ENCODE data around the gene S1PR2.
"Not testable (repeated sequence)": the region's sequence is repeated elsewhere in the genome, so short reads cannot be mapped to it uniquely, and the experiment has no call there.

The S1PR2 gene

DNA sequence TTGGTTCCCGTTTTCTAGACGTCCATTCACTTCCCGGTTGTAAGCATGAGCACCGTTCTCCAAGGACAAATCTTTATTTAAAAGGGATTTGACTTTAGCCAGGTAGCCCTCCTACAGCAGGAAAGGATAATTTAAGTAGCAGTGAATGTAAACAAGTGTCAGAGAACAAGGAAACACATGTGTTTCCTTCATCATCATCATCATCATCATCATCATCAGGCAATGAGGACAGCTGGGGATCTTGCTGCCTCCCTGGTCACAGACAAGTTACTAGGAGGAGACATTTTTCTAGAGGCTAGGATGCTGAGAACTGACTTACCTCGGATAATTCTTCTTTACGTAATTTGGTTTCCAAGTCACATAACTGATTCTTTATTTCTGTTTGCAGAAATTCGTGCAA lies 50.7 kb downstream of the S1PR2 start:
- peak; percentile 35 for FAIRE-seq
- TF ChIP-seq TAF1 (IDR thresholded peaks at IDR 0.05; ENCODE audit: low read depth, low read length): no peak
- TF ChIP-seq PAX5 (IDR thresholded peaks at IDR 0.05; ENCODE audit: insufficient read depth, low read length, severe bottlenecking): no peak
- TF ChIP-seq POU2F2 (IDR thresholded peaks at IDR 0.05; ENCODE audit: low read depth, low read length): no peak
- TF ChIP-seq POLR2AphosphoS5 (IDR thresholded peaks at IDR 0.05; ENCODE audit: low read depth, low read length): no peak
- no peak for DNase-seq (ENCODE audit: insufficient read length, low spot score)

DNA sequence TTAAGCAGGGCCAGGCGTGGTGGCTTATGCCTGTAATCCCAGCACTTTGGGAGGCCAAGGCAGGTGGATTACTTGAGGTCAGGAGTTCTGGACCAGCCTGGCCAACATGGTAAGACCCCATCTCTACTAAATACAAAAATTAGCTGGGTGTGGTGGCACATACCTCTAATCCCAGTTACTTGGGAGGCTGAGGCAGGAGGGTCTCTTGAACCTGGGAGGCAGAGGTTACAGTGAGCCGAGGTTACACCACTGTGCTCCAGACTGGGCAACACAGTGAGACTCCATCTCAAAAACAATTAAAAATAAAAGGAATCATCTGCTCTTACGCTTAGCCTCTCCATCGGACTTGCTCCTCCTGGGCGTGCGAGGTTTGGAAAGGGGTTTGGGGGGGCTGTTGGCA lies 51.1 kb downstream of the S1PR2 start:
- FAIRE-seq: not testable (repeated sequence)

DNA sequence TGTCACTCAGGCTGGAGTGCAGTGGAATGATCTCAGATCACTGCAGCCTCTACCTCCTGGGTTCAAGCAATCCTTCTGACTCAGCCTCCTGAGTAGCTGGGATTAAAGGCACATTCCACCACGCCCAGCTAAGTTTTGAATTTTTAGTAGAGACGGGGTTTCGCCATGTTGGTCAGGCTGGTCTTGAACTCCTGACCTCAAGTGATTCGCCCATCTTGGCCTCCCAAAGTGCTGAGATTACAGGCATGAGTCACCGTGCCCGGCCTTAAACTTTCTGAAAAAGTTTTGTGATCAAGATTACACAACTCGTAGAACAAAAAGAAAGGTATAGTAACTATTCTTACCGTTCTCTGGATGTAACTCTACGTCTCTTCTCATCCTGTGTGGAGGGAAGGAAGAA lies 57.6 kb downstream of the S1PR2 start:
- FAIRE-seq (no peak), DNase-seq (ENCODE audit: insufficient read length, low spot score) (no peak)
- no peak for TF ChIP-seq PAX5 (IDR thresholded peaks at IDR 0.05; ENCODE audit: insufficient read depth, low read length, severe bottlenecking)
- no peak for TF ChIP-seq TAF1 (IDR thresholded peaks at IDR 0.05; ENCODE audit: low read depth, low read length)
- no peak for TF ChIP-seq POLR2AphosphoS5 (IDR thresholded peaks at IDR 0.05; ENCODE audit: low read depth, low read length)
- no peak for TF ChIP-seq POLR2A (IDR thresholded peaks at IDR 0.05; ENCODE audit: low read depth, low read length)
- TF ChIP-seq POU2F2 (IDR thresholded peaks at IDR 0.05; ENCODE audit: low read depth, low read length): no peak
- TF ChIP-seq SPI1 (IDR thresholded peaks at IDR 0.05; ENCODE audit: low read depth, low read length): no peak

More for the DNA sequence above, 51.1 kb downstream of the S1PR2 start:
- DNase-seq (ENCODE audit: insufficient read length, low spot score): not testable (repeated sequence)
